HepG2 (cell line): ENCODE results near the gene PSG5.
"Not testable (repeated sequence)": the region's sequence is repeated elsewhere in the genome, so short reads cannot be mapped to it uniquely, and the experiment has no call there.

Experiments
- CC2D1A ChIP-seq: sonication (generic); formaldehyde crosslinking; IDR thresholded peaks from 2 replicates; pipeline ENCODE4 v1.8.1; 2023; ENCODE audit warnings: mild to moderate bottlenecking, missing genetic modification reagents
- CENPT ChIP-seq: sonication (generic); formaldehyde crosslinking; IDR thresholded peaks from 2 replicates; pipeline ENCODE4 v1.8.0; 2022; ENCODE audit warnings: low read depth, mild to moderate bottlenecking, moderate library complexity, missing genetic modification reagents
- CREM ChIP-seq, 2 experiments: sonication (generic) in 1 of 2; formaldehyde crosslinking in 1 of 2; IDR thresholded peaks; 2 replicates each; pipeline versions ENCODE4 v1.4.0 to v1.6.1; 2016 to 2020; ENCODE audit warnings: antibody characterized with exemption in 1 of 2, mild to moderate bottlenecking in 1 of 2, missing genetic modification reagents in 1 of 2
- CTCF ChIP-seq: sonication (generic); formaldehyde crosslinking; IDR thresholded peaks from 2 replicates; pipeline ENCODE4 v1.5.0; 2020; ENCODE audit warnings: mild to moderate bottlenecking, missing genetic modification reagents, moderate library complexity
- ESRRA ChIP-seq: sonication (generic); formaldehyde crosslinking; IDR thresholded peaks from 2 replicates; pipeline ENCODE4 v1.5.1; 2020; ENCODE audit warnings: mild to moderate bottlenecking, low read depth, missing genetic modification reagents
- EZH2 ChIP-seq: conservative IDR thresholded peaks from 2 replicates; pipeline ENCODE4 v1.6.1; 2012; ENCODE audit warnings: mild to moderate bottlenecking, low read depth, low read length, moderate library complexity
- FOXP4 ChIP-seq: sonication (generic); formaldehyde crosslinking; IDR thresholded peaks from 2 replicates; pipeline ENCODE4 v1.4.0; 2020; ENCODE audit warnings: missing genetic modification reagents
- NCOA1 ChIP-seq: sonication (generic); formaldehyde crosslinking; IDR thresholded peaks from 2 replicates; pipeline ENCODE4 v1.9.0; 2021; ENCODE audit warnings: missing genetic modification reagents
- POLR2A ChIP-seq, 2 experiments: IDR thresholded peaks; 2 replicates each; pipeline ENCODE4 v1.6.1; 2011; ENCODE audit warnings: low read depth in 2 of 2, low read length in 2 of 2, mild to moderate bottlenecking in 1 of 2, moderate library complexity in 1 of 2; ENCODE audit not compliant: insufficient read depth in 1 of 2
- PRDM4 ChIP-seq: sonication (generic); formaldehyde crosslinking; IDR thresholded peaks from 2 replicates; pipeline ENCODE4 v1.9.0; 2021; ENCODE audit warnings: missing genetic modification reagents, borderline replicate concordance
- SSRP1 ChIP-seq: IDR thresholded peaks from 2 replicates; pipeline ENCODE4 v1.6.1; 2016; ENCODE audit warnings: control low read depth
- UBTF ChIP-seq: sonication (generic); formaldehyde crosslinking; IDR thresholded peaks from 2 replicates; pipeline ENCODE4 v1.4.0; 2020; ENCODE audit warnings: mild to moderate bottlenecking, missing genetic modification reagents
- ZNF766 ChIP-seq: sonication (generic); formaldehyde crosslinking; IDR thresholded peaks from 2 replicates; pipeline ENCODE4 v1.5.0; 2020; ENCODE audit warnings: missing genetic modification reagents, borderline replicate concordance
- ZNF776 ChIP-seq: sonication (generic); formaldehyde crosslinking; IDR thresholded peaks from 2 replicates; pipeline ENCODE4 v1.4.0; 2020; ENCODE audit warnings: mild to moderate bottlenecking, missing genetic modification reagents

GRCh38 chr19:43188092-43188491 lies 1.8 kb upstream of the PSG5 start:
- not testable (repeated sequence) for TF ChIP-seq CREM (IDR thresholded peaks at IDR 0.05); CREM (CRISPR knock-in tag; IDR thresholded peaks at IDR 0.05); CENPT; NCOA1 (CRISPR knock-in tag); UBTF (CRISPR knock-in tag); PRDM4 (CRISPR knock-in tag); ZNF776 (CRISPR knock-in tag); POLR2A (IDR thresholded peaks at IDR 0.05; ENCODE audit: insufficient read depth in 1 of 2, low read depth in 2 of 2, low read length in 2 of 2); CC2D1A; EZH2; SSRP1 (CRISPR knock-in tag); ESRRA (CRISPR knock-in tag); ZNF766 (CRISPR knock-in tag); FOXP4 (CRISPR knock-in tag)
- TF ChIP-seq CTCF (CRISPR knock-in tag): peak; percentile 48
